Liver (tissue), 3 donors: ENCODE measurements around the gene WDR86.

ENCODE experiments used
- EGR1 ChIP-seq, 2 donors: IDR thresholded peaks; 2 replicates each; pipeline ENCODE4 v1.6.1; 2016 to 2018; ENCODE audit warnings: antibody characterized with exemption in 2 of 2, low read depth in 2 of 2
- GABPA ChIP-seq, 2 donors: IDR thresholded peaks in 1 of 2; conservative IDR thresholded peaks in 1 of 2; 2 replicates each; pipeline ENCODE4 v1.6.1; 2016; ENCODE audit warnings: antibody characterized with exemption in 2 of 2, mild to moderate bottlenecking in 1 of 2, moderate library complexity in 1 of 2
- JUND ChIP-seq, 2 donors: IDR thresholded peaks; 2 replicates each; pipeline ENCODE4 v1.6.1; 2016; ENCODE audit warnings: antibody characterized with exemption in 2 of 2
- NR2F2 ChIP-seq: IDR thresholded peaks from 2 replicates; pipeline ENCODE4 v1.6.1; 2016; ENCODE audit warnings: antibody characterized with exemption
- RAD21 ChIP-seq, 2 donors: IDR thresholded peaks; 2 replicates each; pipeline ENCODE4 v1.6.1; 2016; ENCODE audit warnings: antibody characterized with exemption in 2 of 2, mild to moderate bottlenecking in 2 of 2
- RXRA ChIP-seq, 2 donors: IDR thresholded peaks; 2 replicates each; pipeline ENCODE4 v1.6.1; 2017 to 2018; ENCODE audit warnings: antibody characterized with exemption in 2 of 2, mild to moderate bottlenecking in 1 of 2
- SP1 ChIP-seq: IDR thresholded peaks from 2 replicates; pipeline ENCODE4 v1.6.1; 2018; ENCODE audit warnings: antibody characterized with exemption, mild to moderate bottlenecking
- TAF1 ChIP-seq: conservative IDR thresholded peaks from 2 replicates; pipeline ENCODE4 v1.6.1; 2016; ENCODE audit warnings: antibody characterized with exemption, mild to moderate bottlenecking
- YY1 ChIP-seq: IDR thresholded peaks from 2 replicates; pipeline ENCODE4 v1.6.1; 2016; ENCODE audit warnings: antibody characterized with exemption, mild to moderate bottlenecking
- TF ChIP-seq, protein P1 (sequence below): fragments of 150-350 bp; IDR thresholded peaks from 2 replicates; pipeline ENCODE4 v1.5.1; 2017; ENCODE audit warnings: improper control_type of control experiment, low read depth, low read length; ENCODE audit not compliant: missing input control
- TF ChIP-seq, protein P2 (sequence below): IDR thresholded peaks from 2 replicates; pipeline ENCODE4 v1.6.1; 2016; ENCODE audit warnings: antibody characterized with exemption
- TF ChIP-seq, protein P3 (sequence below): IDR thresholded peaks from 2 replicates; pipeline ENCODE4 v1.6.1; 2016; ENCODE audit warnings: antibody characterized with exemption, mild to moderate bottlenecking
- TF ChIP-seq, protein P4 (sequence below): IDR thresholded peaks from 2 replicates; pipeline ENCODE4 v1.6.1; 2016; ENCODE audit warnings: antibody characterized with exemption
- donor health status: healthy.
- donor health status: healthy.

DNA sequence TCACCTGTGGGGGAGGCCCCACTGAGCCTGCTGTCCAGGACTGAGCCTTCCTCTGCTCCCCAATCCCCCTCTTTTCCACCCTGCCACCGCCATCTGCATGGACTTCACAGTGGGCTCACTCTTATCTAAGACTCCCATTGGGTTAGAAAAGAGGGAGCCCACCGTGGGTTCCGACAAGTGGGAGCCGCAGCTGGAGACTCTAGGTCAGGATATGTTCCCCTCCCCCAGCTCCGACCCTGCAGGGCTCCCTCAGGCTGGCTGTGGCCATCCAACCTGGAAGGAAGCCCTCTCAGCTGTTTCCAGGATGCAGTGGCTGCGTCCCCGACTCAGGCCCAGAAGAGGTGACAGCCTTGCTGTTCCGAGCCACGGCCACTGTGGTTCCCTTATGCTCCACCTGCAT is 4.8 kb downstream of the WDR86 start:
- TF ChIP-seq, protein P1, sequence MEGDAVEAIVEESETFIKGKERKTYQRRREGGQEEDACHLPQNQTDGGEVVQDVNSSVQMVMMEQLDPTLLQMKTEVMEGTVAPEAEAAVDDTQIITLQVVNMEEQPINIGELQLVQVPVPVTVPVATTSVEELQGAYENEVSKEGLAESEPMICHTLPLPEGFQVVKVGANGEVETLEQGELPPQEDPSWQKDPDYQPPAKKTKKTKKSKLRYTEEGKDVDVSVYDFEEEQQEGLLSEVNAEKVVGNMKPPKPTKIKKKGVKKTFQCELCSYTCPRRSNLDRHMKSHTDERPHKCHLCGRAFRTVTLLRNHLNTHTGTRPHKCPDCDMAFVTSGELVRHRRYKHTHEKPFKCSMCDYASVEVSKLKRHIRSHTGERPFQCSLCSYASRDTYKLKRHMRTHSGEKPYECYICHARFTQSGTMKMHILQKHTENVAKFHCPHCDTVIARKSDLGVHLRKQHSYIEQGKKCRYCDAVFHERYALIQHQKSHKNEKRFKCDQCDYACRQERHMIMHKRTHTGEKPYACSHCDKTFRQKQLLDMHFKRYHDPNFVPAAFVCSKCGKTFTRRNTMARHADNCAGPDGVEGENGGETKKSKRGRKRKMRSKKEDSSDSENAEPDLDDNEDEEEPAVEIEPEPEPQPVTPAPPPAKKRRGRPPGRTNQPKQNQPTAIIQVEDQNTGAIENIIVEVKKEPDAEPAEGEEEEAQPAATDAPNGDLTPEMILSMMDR, result no peak
- no peak for TF ChIP-seq RXRA (IDR thresholded peaks at IDR 0.05)
- TF ChIP-seq YY1, result no peak
- no peak for TF ChIP-seq GABPA (IDR thresholded peaks at IDR 0.05 in 1 of 2, conservative IDR thresholded peaks at IDR 0.05 in 1 of 2)
- no peak for TF ChIP-seq TAF1
- TF ChIP-seq, protein P2, sequence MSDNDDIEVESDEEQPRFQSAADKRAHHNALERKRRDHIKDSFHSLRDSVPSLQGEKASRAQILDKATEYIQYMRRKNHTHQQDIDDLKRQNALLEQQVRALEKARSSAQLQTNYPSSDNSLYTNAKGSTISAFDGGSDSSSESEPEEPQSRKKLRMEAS, result no peak
- TF ChIP-seq JUND (IDR thresholded peaks at IDR 0.05), result no peak
- TF ChIP-seq EGR1 (IDR thresholded peaks at IDR 0.05; ENCODE audit: low read depth in 2 of 2), result no peak
- TF ChIP-seq, protein P3, sequence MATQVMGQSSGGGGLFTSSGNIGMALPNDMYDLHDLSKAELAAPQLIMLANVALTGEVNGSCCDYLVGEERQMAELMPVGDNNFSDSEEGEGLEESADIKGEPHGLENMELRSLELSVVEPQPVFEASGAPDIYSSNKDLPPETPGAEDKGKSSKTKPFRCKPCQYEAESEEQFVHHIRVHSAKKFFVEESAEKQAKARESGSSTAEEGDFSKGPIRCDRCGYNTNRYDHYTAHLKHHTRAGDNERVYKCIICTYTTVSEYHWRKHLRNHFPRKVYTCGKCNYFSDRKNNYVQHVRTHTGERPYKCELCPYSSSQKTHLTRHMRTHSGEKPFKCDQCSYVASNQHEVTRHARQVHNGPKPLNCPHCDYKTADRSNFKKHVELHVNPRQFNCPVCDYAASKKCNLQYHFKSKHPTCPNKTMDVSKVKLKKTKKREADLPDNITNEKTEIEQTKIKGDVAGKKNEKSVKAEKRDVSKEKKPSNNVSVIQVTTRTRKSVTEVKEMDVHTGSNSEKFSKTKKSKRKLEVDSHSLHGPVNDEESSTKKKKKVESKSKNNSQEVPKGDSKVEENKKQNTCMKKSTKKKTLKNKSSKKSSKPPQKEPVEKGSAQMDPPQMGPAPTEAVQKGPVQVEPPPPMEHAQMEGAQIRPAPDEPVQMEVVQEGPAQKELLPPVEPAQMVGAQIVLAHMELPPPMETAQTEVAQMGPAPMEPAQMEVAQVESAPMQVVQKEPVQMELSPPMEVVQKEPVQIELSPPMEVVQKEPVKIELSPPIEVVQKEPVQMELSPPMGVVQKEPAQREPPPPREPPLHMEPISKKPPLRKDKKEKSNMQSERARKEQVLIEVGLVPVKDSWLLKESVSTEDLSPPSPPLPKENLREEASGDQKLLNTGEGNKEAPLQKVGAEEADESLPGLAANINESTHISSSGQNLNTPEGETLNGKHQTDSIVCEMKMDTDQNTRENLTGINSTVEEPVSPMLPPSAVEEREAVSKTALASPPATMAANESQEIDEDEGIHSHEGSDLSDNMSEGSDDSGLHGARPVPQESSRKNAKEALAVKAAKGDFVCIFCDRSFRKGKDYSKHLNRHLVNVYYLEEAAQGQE, result no peak
- TF ChIP-seq RAD21 (IDR thresholded peaks at IDR 0.05), result no peak
- TF ChIP-seq, protein P4, sequence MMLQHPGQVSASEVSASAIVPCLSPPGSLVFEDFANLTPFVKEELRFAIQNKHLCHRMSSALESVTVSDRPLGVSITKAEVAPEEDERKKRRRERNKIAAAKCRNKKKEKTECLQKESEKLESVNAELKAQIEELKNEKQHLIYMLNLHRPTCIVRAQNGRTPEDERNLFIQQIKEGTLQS, result no peak
- TF ChIP-seq NR2F2, result no peak
- TF ChIP-seq SP1, result no peak
